Measurements from ENCODE around the gene C1QA. TPM values are rescaled to one million over a fixed set of nuclear protein-coding genes. Genes with fewer than 3 reads are reported as not detected.

C1QA gene
- total and polyA plus RNA-seq, 2 of the 13 experiments (the other 11 are each of a cell fraction or from before 2014, with no cell fraction given), result not detected

DNA sequence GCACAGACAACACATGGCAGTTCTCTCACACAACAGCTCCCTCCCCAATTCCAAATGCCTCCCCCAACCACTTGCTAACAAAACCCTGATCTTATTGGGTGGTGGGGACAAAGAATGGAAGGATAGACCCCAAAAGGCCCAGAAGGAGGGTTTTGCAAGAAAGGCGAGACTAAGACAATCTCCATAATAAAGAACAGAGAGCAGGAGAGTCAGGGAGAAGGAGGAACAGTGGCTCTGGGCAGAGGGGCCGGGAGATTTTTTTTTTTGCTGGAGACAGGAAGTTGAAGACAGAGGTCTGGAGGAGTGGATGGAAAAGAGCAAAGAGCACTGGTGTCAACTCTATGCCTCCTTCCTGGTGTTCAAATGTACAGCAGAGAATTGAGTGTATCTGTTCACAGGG, 6.5 kb upstream of the C1QA start:
- in situ Hi-C loops (cut with HindIII; ENCODE audit: extremely low pct_ligation_motif_present, low pct_unique_long_range_greater_than_20kb) (no loop called here), intact Hi-C loops (cut with micrococcal nuclease; ENCODE audit: unreplicated experiment) (no loop called here)
- no peak overlapping the region for H3K4me3 ChIP-seq (replicated peaks in 1 of 3; ENCODE audit: insufficient read depth in 1 of 3, low read depth in 2 of 3, low read length in 3 of 3)
- H3K9me3 ChIP-seq (ENCODE audit: low read length), result no peaks in the 10 kb centered on the region
- no peaks in the 10 kb centered on the region for H3K79me2 ChIP-seq (ENCODE audit: insufficient read depth, low read length)
- no peak overlapping the region for H3K9ac ChIP-seq (ENCODE audit: insufficient read depth, low read depth, low read length)
- DNase-seq (ENCODE audit: low spot score) (no peak), ATAC-seq (no peak), FAIRE-seq (no peak)
- no TSS peak for BruUV-seq (replicated peaks)
- H3K4me1 ChIP-seq (ENCODE audit: insufficient read depth, low read length), result no peaks in the 10 kb centered on the region
- 37% methylated on average over 2 of the region's 2 CpGs for WGBS (ENCODE audit: low lambda C conversion rate)
- no peak overlapping the region for H3K27ac ChIP-seq (ENCODE audit: extremely low read length, insufficient read depth, low read length)
- no peak for TF ChIP-seq ZNF710 (CRISPR knock-in tag; IDR thresholded peaks at IDR 0.05; ENCODE audit: borderline replicate concordance)
- TF ChIP-seq, protein P1, sequence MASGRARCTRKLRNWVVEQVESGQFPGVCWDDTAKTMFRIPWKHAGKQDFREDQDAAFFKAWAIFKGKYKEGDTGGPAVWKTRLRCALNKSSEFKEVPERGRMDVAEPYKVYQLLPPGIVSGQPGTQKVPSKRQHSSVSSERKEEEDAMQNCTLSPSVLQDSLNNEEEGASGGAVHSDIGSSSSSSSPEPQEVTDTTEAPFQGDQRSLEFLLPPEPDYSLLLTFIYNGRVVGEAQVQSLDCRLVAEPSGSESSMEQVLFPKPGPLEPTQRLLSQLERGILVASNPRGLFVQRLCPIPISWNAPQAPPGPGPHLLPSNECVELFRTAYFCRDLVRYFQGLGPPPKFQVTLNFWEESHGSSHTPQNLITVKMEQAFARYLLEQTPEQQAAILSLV (CRISPR knock-in tag; IDR thresholded peaks at IDR 0.05; ENCODE audit: borderline replicate concordance), result no peak
- TF ChIP-seq TP53 (CRISPR knock-in tag; conservative IDR thresholded peaks at IDR 0.05), result no peak
- TF ChIP-seq ZNF607 (CRISPR knock-in tag; IDR thresholded peaks at IDR 0.05; ENCODE audit: borderline replicate concordance), result no peak
- H3K36me3 ChIP-seq (replicated peaks in 1 of 2; ENCODE audit: control insufficient read depth in 1 of 2, insufficient read depth in 2 of 2, low read length in 2 of 2), result no peaks in the 10 kb centered on the region
- ChIA-PET POLR2A (no interaction called here), CTCF (ENCODE audit: low intra/inter-chr PET ratio, low total read pairs) (no interaction called here)
- no peaks in the 10 kb centered on the region for H4K20me1 ChIP-seq (ENCODE audit: insufficient read depth, low read length)
- H2AFZ ChIP-seq (ENCODE audit: low read length), result no peak overlapping the region
- H3K4me2 ChIP-seq (ENCODE audit: low read depth, low read length), result no peak overlapping the region
- H3K27me3 ChIP-seq (ENCODE audit: control insufficient read depth in 1 of 2, insufficient read depth in 2 of 2, low read length in 2 of 2), result peaks cover 3 to 42% of the 10 kb centered on the region in 2 experiments; a peak in 2 of 5 replicates

Data from HepG2 (cell line).